AG04449 (cell line): ENCODE data around the gene CRISPLD2.
"Not testable (repeated sequence)": the region's sequence is repeated elsewhere in the genome, so short reads cannot be mapped to it uniquely, and the experiment has no call there.

Source experiments
- CTCF ChIA-PET: fragments of 350-600 bp; formaldehyde crosslinking; extraction: SDS; loops from one replicate; lab custom pipeline; 2021; ENCODE audit warnings: antibody characterized with exemption; lab: Yijun Ruan, JAX
- POLR2A ChIA-PET: fragments of 400-600, 350-600 bp; formaldehyde crosslinking; extraction: SDS; loops from one replicate; lab custom pipeline; 2020; ENCODE audit warnings: antibody characterized with exemption, inconsistent platforms; lab: Yijun Ruan, JAX
- DNase-seq: peaks from one replicate; pipeline ENCODE4 v3.0.0-alpha.2; 2010; ENCODE audit warnings: low read depth, low spot score
- H3K4me3 ChIP-seq: 2 replicates; pipeline ENCODE4 v1.5.1; 2011; ENCODE audit warnings: low read depth, mild to moderate bottlenecking, control low read depth, low read length
- TF ChIP-seq, protein P1 (sequence below): IDR thresholded peaks from one replicate; pipeline ENCODE4 v1.5.1; 2011; ENCODE audit warnings: mild to moderate bottlenecking, moderate library complexity, low read length, control low read depth, inconsistent platforms; ENCODE audit not compliant: insufficient read depth; ENCODE audit errors: missing control alignments

The CRISPLD2 gene

DNA sequence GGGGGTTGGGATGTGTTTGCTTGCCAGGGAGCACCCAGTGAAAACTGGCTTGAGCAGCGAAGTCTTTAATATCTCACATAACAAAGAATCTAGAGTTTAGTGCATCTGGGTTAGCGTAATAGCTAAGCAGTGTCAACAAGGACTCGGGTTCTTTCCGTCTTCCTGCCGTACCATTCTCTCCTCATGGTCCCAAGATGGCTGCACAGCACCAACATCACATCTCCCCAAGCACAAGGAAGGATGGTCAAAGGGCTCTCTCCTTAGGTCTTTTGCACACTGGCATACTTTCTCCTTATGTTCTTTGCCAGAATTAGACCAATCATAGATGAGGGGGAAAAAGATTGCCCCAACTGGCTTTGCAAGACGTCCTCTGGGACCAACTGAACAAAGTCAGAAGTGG, 30.9 kb downstream of the CRISPLD2 start:
- CTCF ChIA-PET, result interaction anchor here (1.1 to 1.8 kb wide), 5 partner anchors 10 to 115 kb away, joined by 3 to 5 read pairs (median 4); no protein-coding TSS in a partner anchor
- no peak for DNase-seq
- POLR2A ChIA-PET, result interaction anchor here (0.7 to 1.6 kb wide), 4 partner anchors 11 to 31 kb away, joined by 3 to 8 read pairs (median 4); no protein-coding TSS in a partner anchor
- TF ChIP-seq, protein P1, sequence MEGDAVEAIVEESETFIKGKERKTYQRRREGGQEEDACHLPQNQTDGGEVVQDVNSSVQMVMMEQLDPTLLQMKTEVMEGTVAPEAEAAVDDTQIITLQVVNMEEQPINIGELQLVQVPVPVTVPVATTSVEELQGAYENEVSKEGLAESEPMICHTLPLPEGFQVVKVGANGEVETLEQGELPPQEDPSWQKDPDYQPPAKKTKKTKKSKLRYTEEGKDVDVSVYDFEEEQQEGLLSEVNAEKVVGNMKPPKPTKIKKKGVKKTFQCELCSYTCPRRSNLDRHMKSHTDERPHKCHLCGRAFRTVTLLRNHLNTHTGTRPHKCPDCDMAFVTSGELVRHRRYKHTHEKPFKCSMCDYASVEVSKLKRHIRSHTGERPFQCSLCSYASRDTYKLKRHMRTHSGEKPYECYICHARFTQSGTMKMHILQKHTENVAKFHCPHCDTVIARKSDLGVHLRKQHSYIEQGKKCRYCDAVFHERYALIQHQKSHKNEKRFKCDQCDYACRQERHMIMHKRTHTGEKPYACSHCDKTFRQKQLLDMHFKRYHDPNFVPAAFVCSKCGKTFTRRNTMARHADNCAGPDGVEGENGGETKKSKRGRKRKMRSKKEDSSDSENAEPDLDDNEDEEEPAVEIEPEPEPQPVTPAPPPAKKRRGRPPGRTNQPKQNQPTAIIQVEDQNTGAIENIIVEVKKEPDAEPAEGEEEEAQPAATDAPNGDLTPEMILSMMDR, result no peak
- no peak overlapping the region for H3K4me3 ChIP-seq

DNA sequence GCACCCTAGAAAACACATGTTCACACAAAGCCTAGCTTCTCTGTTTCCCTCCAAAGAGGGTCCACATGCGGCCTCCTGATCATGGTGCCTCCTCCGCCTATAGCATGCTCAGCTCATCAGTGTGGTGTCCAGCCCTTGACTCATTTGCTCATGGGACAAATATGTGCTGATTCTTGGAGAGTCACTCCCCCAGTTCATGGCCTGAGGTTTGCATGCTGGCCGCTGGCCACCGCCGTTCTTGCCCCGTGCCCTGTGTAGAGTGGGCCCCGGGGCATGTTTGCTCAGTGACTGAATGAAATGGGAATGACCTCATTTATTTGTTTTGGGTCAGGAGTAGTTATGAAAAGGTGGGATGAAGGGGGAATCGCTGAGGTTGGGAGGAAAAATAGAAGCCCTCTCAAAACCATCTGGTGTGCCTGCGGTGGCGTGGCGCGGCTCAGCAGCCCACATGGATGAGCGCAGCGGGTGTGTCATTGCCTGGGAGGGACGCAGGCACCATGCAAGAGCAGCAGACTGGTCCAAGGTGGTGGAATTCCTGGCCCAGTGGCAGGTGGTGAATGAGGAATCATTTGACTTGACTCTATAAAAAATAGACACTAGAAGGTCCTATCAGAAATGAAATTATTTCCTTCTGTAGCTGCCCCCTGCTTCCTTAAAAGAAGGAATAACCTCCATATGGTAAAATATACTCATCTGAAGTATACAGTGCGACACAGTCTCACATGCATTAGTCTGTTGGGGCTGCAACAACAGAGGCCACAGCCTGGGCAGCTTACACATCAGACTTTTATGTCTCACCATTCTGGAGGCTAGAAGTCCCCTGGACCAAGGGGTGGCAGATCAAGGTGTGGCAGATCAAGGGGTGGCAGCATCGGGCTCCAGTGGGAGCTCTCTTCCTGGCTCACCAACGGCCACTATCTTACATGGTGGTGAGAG, 31.7 kb downstream of the CRISPLD2 start:
- DNase-seq, result peak; percentile 79
- TF ChIP-seq, protein P1, result no peak

DNA sequence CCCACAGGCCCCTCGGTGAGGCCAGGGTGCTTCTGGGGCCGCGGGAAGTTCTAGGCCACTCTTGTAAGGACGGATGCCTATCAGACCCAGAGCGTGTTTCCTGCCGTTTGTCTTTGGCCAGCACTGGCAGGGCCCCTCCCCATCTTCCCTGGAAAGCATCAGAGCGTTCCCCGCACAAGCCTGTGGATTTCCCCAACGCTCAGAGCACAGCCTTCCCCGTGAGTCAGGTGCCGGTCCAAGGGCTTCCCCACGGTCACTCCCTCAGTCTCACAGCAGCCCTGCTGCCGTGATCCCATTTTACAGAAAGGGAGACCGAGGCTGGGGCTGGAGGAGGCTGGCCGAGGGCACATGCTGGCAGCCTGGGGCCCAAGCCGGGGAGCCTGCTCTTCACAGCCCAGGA, 33.7 kb downstream of the CRISPLD2 start:
- TF ChIP-seq, protein P1, result no peak
- ChIA-PET CTCF (interaction anchor here (1.0 kb wide), 1 partner anchor 11 kb away, joined by 4 read pairs; no protein-coding TSS in a partner anchor), POLR2A (no interaction called here)
- DNase-seq, result no peak
- no peak overlapping the region for H3K4me3 ChIP-seq

More for the DNA sequence above, 31.7 kb downstream of the CRISPLD2 start:
- CTCF ChIA-PET, result interaction anchor here (1.1 to 1.8 kb wide), 5 partner anchors 11 to 116 kb away, joined by 3 to 5 read pairs (median 4); no protein-coding TSS in a partner anchor
- POLR2A ChIA-PET, result interaction anchor here (0.7 to 1.6 kb wide), 4 partner anchors 12 to 31 kb away, joined by 3 to 8 read pairs (median 4); no protein-coding TSS in a partner anchor
- H3K4me3 ChIP-seq, result no peak overlapping the region

DNA sequence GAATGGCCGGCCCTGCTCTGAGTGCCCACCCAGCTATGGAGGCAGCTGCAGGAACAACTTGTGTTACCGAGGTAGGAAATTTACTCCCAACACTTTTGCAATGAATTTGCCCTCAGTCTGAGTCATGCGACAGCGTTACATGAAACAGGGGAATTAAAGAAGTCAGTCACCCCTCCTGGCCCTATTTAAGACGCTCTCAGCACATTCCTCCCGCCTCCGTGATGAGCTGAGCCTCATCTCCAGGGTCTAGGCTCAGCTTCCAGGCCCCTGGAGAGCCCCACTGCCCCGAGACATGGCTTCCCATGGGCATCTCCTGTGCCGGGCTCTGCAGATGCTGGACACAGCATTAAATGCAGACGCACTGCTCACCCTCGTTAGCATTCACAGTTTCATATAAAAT, 35.0 kb downstream of the CRISPLD2 start:
- TF ChIP-seq, protein P1, result no peak
- CTCF ChIA-PET, result interaction anchor here (1.0 kb wide), 1 partner anchor 10 kb away, joined by 4 read pairs; no protein-coding TSS in a partner anchor
- POLR2A ChIA-PET, result no interaction called here
- no peak overlapping the region for H3K4me3 ChIP-seq
- no peak for DNase-seq

DNA sequence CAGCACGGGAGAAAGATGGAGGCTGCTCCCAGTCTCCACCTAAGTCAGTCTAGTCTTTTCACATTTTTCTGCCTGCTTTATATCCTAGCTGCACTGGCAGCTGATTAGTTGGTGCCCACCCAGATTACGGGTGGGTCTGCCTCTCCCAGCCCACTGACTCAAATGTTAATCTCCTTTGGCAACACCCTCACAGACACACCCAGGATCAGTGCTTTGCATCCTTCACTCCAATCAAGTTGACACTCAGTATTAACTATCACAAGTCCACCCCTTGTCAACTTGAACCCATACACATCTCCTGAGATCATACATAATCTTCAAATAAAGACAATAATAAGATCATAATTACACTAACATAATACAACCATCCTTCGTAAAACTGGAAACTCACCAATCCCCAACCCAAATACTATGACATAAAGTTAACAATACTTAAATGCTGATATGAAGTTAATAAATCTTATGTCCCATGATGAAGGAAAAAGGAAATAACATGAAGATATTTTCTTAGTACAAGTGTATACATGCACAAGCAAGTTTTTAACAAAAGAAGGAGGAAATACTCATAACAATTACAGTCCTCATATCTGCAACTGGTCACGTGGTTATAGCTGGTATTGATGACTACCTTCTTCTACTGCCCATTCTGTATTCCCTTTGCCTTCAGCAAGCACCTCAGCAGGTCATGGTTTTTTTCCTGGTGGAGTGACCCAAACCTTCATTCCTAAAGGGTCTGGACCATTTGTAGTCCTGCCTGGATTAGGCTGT, 35.8 kb downstream of the CRISPLD2 start:
- CTCF ChIA-PET, H3K4me3 ChIP-seq, POLR2A ChIA-PET, DNase-seq: not testable (repeated sequence)

DNA sequence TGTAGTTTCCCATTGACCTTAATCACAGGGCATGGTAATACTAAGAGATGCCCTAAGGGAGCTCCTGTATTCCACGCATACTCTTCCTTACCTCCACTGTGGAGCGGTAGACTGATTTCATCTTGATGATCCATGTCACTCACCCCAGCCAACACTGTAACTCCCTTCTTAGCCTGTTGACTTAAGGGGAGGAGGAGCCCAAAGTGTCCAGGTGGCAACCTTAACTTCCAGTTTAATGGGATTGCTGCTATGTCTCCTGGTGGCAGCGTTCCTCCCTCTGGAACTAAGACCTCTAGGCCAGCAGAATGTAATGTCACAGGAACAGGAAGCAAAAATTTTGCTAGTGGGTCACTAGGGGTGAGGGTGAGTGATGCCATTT, 36.4 kb downstream of the CRISPLD2 start:
- POLR2A ChIA-PET, CTCF ChIA-PET, H3K4me3 ChIP-seq, DNase-seq: not testable (repeated sequence)

DNA sequence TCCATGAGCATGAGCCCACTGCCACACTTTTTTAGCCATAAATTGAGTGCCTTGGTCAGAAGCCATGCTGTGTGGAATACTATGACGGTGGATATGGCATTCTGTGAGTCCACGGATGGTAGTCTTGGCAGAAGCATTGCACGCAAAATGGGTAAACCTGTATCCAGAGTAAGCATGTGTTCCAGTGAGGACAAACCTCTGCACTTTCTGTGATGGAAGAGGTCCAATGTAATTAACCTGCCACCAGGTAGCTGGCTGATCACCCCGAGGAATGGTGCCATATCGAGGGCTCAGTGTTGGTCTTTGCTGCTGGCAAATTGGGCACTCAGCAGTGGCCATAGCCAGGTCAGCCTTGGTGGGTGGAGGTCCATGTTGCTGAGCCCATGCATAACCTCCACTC, 37.0 kb downstream of the CRISPLD2 start:
- H3K4me3 ChIP-seq, CTCF ChIA-PET, DNase-seq, POLR2A ChIA-PET: not testable (repeated sequence)
